GM13977 (cell line): ENCODE measurements around the gene SIL1.

ENCODE experiments used
- DNase-seq: peaks from one replicate; pipeline ENCODE4 v3.0.0; 2012; ENCODE audit warnings: low spot score
- CTCF ChIP-seq: IDR thresholded peaks from 2 replicates; pipeline ENCODE4 v1.5.1; 2012; ENCODE audit warnings: mild to moderate bottlenecking, control low read depth; ENCODE audit not compliant: insufficient read depth; ENCODE audit errors: extremely low read depth, missing control alignments
- in situ Hi-C: fragments of 300-500 bp; cut with MboI; formaldehyde crosslinking; loops from one replicate; pipeline ENCODE4 v1.12.0; 2022; ENCODE audit warnings: low sequenced_read_pairs, low pct_unique_long_range_greater_than_20kb, mixed read lengths, inconsistent platforms; ENCODE audit not compliant: unreplicated experiment

SIL1 gene

GRCh38 chr5:139190125-139190524, 8.0 kb downstream of the SIL1 start:
- no peak for DNase-seq
- in situ Hi-C loops: no loop called here
- no peak for TF ChIP-seq CTCF

GRCh38 chr5:139188558-139189270, 9.5 kb downstream of the SIL1 start:
- DNase-seq: no peak
- in situ Hi-C loops: no loop called here
- no peak for TF ChIP-seq CTCF

GRCh38 chr5:139186752-139187326, 11.3 kb downstream of the SIL1 start:
- no peak for DNase-seq

GRCh38 chr5:139186261-139186660, 11.9 kb downstream of the SIL1 start:
- in situ Hi-C loops: no loop called here
- TF ChIP-seq CTCF: no peak
- no peak for DNase-seq

More at GRCh38 chr5:139186752-139187326, 11.3 kb downstream of the SIL1 start:
- no peak for TF ChIP-seq CTCF
- in situ Hi-C loops: no loop called here

- DNase-seq: no peak
- no peak for TF ChIP-seq CTCF
- in situ Hi-C loops: no loop called here
These were observed 12.6 kb downstream of the SIL1 start for GRCh38 chr5:139185589-139185988.

GRCh38 chr5:139183502-139183901, 14.7 kb downstream of the SIL1 start:
- in situ Hi-C loops: no loop called here
- no peak for DNase-seq
- no peak for TF ChIP-seq CTCF
